Measurements from ENCODE around the gene EIF3B.
"Not testable (repeated sequence)": the region's sequence is repeated elsewhere in the genome, so short reads cannot be mapped to it uniquely, and the experiment has no call there.

Gene EIF3B

DNA sequence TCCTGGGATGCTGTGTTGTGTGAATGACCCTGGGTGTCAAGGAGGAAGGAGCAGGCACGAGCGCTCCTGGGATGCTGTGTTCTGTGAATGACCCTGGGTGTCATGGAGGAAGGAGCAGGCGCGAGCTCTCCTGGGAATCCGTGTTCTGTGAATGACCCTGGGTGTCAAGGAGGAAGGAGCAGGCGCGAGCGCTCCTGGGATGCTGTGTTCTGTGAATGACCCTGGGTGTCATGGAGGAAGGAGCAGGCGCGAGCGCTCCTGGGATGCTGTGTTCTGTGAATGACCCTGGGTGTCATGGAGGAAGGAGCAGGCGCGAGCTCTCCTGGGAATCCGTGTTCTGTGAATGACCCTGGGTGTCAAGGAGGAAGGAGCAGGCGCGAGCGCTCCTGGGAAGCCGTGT, 22.9 kb downstream of the EIF3B start:
- H3K36me3 Mint-ChIP-seq, result peaks cover 42% of the 10 kb centered on the region
- DNase-seq (ENCODE audit: low spot score in 2 of 2); H3K4me1 Mint-ChIP-seq; ATAC-seq (ENCODE audit: low read depth); H3K27me3 Mint-ChIP-seq; H3K4me3 Mint-ChIP-seq; H3K9me3 Mint-ChIP-seq; H3K27ac Mint-ChIP-seq: not testable (repeated sequence)

DNA sequence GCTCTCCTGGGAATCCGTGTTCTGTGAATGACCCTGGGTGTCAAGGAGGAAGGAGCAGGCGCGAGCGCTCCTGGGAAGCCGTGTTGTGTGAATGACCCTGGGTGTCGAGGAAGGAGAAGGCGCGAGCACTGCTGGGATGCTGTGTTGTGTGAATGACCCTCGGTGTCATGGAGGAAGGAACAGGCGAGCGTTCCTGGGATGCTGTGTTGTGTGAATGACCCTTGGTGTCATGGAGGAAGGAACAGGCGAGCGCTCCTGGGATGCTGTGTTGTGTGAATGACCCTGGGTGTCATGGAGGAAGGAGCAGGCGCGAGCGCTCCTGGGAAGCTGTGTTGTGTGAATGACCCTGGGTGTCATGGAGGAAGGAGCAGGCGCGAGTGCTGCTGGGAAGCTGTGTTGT, 23.5 kb downstream of the EIF3B start:
- H3K27me3 Mint-ChIP-seq; ATAC-seq (ENCODE audit: low read depth); H3K9me3 Mint-ChIP-seq; H3K4me1 Mint-ChIP-seq; H3K4me3 Mint-ChIP-seq; DNase-seq (ENCODE audit: low spot score in 2 of 2): not testable (repeated sequence)
- peaks cover 40% of the 10 kb centered on the region for H3K36me3 Mint-ChIP-seq
- H3K27ac Mint-ChIP-seq, result peak overlapping the region; percentile 25

DNA sequence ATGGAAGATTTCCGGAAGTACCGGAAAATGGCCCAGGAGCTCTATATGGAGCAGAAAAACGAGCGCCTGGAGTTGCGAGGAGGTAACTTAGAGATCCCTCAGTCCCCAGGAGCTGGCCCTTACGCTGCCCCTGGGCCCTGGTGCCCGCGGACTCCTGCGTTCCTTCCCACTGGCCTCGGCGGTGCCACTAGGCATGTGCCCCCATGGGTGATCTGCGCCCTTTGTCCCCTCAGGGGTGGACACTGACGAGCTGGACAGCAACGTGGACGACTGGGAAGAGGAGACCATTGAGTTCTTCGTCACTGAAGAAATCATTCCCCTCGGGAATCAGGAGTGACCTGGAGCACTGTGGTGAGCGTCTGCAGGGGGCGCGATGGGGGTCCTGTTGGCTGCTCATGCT, 24.5 kb downstream of the EIF3B start:
- ATAC-seq (ENCODE audit: low read depth) (no peak), DNase-seq (ENCODE audit: low spot score in 2 of 2) (no peak)
- peak overlapping the region; percentile 25 for H3K27ac Mint-ChIP-seq
- peaks cover 40% of the 10 kb centered on the region for H3K36me3 Mint-ChIP-seq
- no peaks in the 10 kb centered on the region for H3K9me3 Mint-ChIP-seq
- H3K4me1 Mint-ChIP-seq, result peaks cover 6% of the 10 kb centered on the region
- H3K27me3 Mint-ChIP-seq, result no peaks in the 10 kb centered on the region
- H3K4me3 Mint-ChIP-seq, result no peak overlapping the region

GRCh38 chr7:2379821-2380450, 25.3 kb downstream of the EIF3B start:
- Mint-ChIP-seq H3K4me3 (no peak overlapping the region), H3K9me3 (no peaks in the 10 kb centered on the region), H3K36me3 (peaks cover 38% of the 10 kb centered on the region), H3K4me1 (peaks cover 6% of the 10 kb centered on the region), H3K27ac (no peak overlapping the region), H3K27me3 (no peaks in the 10 kb centered on the region)
- DNase-seq (ENCODE audit: low spot score in 2 of 2) (no peak), ATAC-seq (ENCODE audit: low read depth) (no peak)

DNA sequence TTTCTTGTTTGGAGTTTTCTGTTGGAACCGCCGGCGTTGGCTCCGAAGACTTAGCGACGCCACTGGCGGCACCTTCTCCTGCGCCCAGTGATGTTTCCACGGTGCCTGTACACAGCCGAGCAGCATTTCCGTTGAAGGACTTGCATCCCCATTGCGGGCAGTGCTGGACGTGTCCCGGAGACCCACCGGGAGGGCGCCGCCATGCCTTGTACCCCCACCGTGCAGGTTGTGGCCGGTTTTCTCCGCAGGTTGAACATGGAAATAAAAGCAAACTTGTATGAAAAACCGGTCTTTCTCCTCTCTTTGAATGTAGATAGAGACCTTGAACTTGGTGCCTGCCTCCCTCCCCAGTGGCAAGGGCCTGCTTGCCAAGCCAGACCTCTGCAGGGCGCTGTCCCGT, 25.8 kb downstream of the EIF3B start:
- H3K4me3 Mint-ChIP-seq, result no peak overlapping the region
- ATAC-seq (ENCODE audit: low read depth) (no peak), DNase-seq (ENCODE audit: low spot score in 2 of 2) (no peak)
- H3K27me3 Mint-ChIP-seq, result no peaks in the 10 kb centered on the region
- peaks cover 6% of the 10 kb centered on the region for H3K4me1 Mint-ChIP-seq
- peaks cover 33% of the 10 kb centered on the region for H3K36me3 Mint-ChIP-seq
- H3K27ac Mint-ChIP-seq, result no peak overlapping the region
- H3K9me3 Mint-ChIP-seq, result no peaks in the 10 kb centered on the region

GRCh38 chr7:2381227-2381626, 26.6 kb downstream of the EIF3B start:
- Mint-ChIP-seq H3K36me3 (peaks cover 31% of the 10 kb centered on the region), H3K27me3 (no peaks in the 10 kb centered on the region), H3K27ac (no peak overlapping the region), H3K4me3 (no peak overlapping the region), H3K4me1 (peaks cover 6% of the 10 kb centered on the region), H3K9me3 (no peaks in the 10 kb centered on the region)
- DNase-seq (ENCODE audit: low spot score in 2 of 2) (no peak), ATAC-seq (ENCODE audit: low read depth) (no peak)

DNA sequence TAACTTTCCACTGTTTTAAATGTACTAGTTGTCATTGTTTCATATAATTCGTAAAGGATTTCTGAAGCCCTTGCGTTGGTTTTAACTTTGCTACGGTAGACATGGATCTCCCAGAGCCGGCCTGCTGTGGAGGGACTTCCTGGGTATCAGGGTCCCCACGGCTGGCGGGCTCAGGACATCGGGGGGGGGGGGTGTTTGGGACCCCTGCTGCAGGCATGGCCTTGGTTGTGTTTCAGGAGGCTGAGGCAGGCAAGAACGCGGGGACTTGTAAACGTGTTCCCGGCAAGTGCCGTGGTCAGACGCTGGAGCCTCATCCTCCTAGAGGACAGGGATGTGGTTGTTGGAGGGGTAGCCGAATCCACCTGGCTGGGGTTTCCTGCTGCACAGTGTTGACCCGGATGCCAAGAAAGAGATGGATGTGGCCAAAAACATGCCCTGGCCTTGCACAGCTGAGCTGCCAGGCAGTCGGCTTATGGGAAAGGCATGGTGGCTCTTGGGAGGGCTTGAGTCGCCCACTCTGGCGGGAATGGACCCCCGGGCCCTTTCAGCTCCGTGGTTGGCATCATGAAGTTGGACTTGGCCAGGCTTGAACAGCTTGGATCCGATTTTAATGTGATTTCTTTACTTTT, 27.4 kb downstream of the EIF3B start:
- Mint-ChIP-seq H3K4me3 (no peak overlapping the region), H3K36me3 (peaks cover 28% of the 10 kb centered on the region), H3K27ac (no peak overlapping the region), H3K9me3 (no peaks in the 10 kb centered on the region), H3K4me1 (peaks cover 6% of the 10 kb centered on the region), H3K27me3 (no peaks in the 10 kb centered on the region)
- DNase-seq (ENCODE audit: low spot score in 2 of 2), result no peak
- no peak for ATAC-seq (ENCODE audit: low read depth)

- Mint-ChIP-seq H3K36me3 (peaks cover 20% of the 10 kb centered on the region), H3K27me3 (no peaks in the 10 kb centered on the region), H3K27ac (no peak overlapping the region), H3K9me3 (no peaks in the 10 kb centered on the region), H3K4me1 (no peaks in the 10 kb centered on the region), H3K4me3 (no peak overlapping the region)
- no peak for ATAC-seq (ENCODE audit: low read depth)
- no peak for DNase-seq (ENCODE audit: low spot score in 2 of 2)
These were observed 29.1 kb downstream of the EIF3B start for GRCh38 chr7:2383543-2384274.

- Mint-ChIP-seq H3K27me3 (no peaks in the 10 kb centered on the region), H3K36me3 (peaks cover 15% of the 10 kb centered on the region), H3K4me1 (no peaks in the 10 kb centered on the region), H3K27ac (peak overlapping the region; percentile 55), H3K4me3 (no peak overlapping the region), H3K9me3 (no peaks in the 10 kb centered on the region)
- no peak for ATAC-seq (ENCODE audit: low read depth)
- DNase-seq (ENCODE audit: low spot score in 2 of 2), result no peak
These were observed 30.0 kb downstream of the EIF3B start for GRCh38 chr7:2384354-2385243.

- H3K4me3 Mint-ChIP-seq; H3K4me1 Mint-ChIP-seq; H3K27ac Mint-ChIP-seq; H3K27me3 Mint-ChIP-seq; DNase-seq (ENCODE audit: low spot score in 2 of 2); H3K9me3 Mint-ChIP-seq; ATAC-seq (ENCODE audit: low read depth); H3K36me3 Mint-ChIP-seq: not testable (repeated sequence)
These were observed 31.5 kb downstream of the EIF3B start for GRCh38 chr7:2386122-2386521.

- Mint-ChIP-seq H3K27me3 (no peaks in the 10 kb centered on the region), H3K36me3 (peaks cover 2% of the 10 kb centered on the region), H3K4me3 (no peak overlapping the region), H3K9me3 (no peaks in the 10 kb centered on the region), H3K4me1 (no peaks in the 10 kb centered on the region), H3K27ac (no peak overlapping the region)
- DNase-seq (ENCODE audit: low spot score in 2 of 2) (no peak), ATAC-seq (ENCODE audit: low read depth) (no peak)
These were observed 32.5 kb downstream of the EIF3B start for GRCh38 chr7:2386964-2387669.

DNA sequence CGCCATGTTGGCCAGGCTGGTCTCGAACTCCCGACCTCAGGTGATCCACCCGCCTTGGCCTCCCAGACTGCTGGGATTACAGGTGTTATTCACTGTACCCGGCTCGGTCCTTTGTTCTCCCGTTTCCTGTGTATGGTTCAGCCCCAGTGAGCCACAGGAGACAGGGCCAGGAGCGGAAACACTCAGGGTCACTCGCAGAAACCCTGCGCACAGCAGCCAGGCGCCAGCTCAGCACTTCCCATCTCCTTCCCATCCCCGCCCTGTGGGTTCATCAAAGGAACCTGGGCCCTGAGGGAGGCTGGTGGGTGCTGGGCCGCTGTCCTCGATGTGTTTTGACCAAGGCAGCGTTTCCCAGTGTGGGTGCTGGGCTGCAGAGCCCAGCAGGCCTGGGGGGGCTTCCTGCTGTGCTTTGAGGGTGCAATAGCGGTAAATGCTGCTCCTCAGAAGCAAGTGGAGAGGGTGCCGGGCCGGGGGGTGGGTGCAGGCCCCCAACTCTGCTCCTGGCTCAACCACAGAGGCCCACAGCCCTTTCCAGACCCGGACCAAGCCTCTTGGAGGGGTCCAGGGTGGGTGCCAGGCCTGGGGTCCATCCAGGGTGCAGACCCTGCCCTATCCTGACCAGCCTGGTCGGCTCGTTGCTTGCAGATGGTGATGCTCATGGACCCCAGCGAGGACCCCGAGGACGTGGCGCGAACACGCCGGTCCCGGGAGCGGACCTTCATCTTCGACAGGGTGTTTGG, 33.4 kb downstream of the EIF3B start:
- Mint-ChIP-seq H3K27ac (no peak overlapping the region), H3K27me3 (no peaks in the 10 kb centered on the region), H3K4me1 (peaks cover 1% of the 10 kb centered on the region), H3K9me3 (no peaks in the 10 kb centered on the region), H3K36me3 (peaks cover 2% of the 10 kb centered on the region), H3K4me3 (no peak overlapping the region)
- DNase-seq (ENCODE audit: low spot score in 2 of 2), result no peak
- no peak for ATAC-seq (ENCODE audit: low read depth)

- H3K36me3 Mint-ChIP-seq, result peaks cover 2% of the 10 kb centered on the region
- H3K27ac Mint-ChIP-seq, result no peak overlapping the region
- H3K27me3 Mint-ChIP-seq, result no peaks in the 10 kb centered on the region
- no peaks in the 10 kb centered on the region for H3K9me3 Mint-ChIP-seq
- DNase-seq (ENCODE audit: low spot score in 2 of 2) (no peak), ATAC-seq (ENCODE audit: low read depth) (no peak)
- peaks cover 4% of the 10 kb centered on the region for H3K4me1 Mint-ChIP-seq
- H3K4me3 Mint-ChIP-seq, result no peak overlapping the region
These were observed 34.0 kb downstream of the EIF3B start for GRCh38 chr7:2388637-2388954.

Measured in memory B cell (primary cell).